A673 (cell line): ENCODE results near the gene PCYT1A. TPM values are rescaled to one million over a fixed set of nuclear protein-coding genes. Genes with fewer than 3 reads are reported as not detected.
"Not testable (repeated sequence)": the region's sequence is repeated elsewhere in the genome, so short reads cannot be mapped to it uniquely, and the experiment has no call there.

Experiments
- BruUV-seq: library from RNA; stranded (reverse); fragments of 400-500 nt; replicated peaks from 2 replicates; lab custom pipeline; 2021; lab: Mats Ljungman, UMichigan
- CTCF ChIA-PET: fragments of 300-600 bp; sonication (Branson Sonifier 250); formaldehyde crosslinking; loops from one replicate; lab custom pipeline; 2022; ENCODE audit warnings: antibody characterized with exemption; lab: Charles Lee
- POLR2A ChIA-PET: fragments of 300-600 bp; sonication (Branson Sonifier 250); formaldehyde crosslinking; loops from one replicate; lab custom pipeline; 2022; ENCODE audit warnings: antibody characterized with exemption; ENCODE audit not compliant: low non-redundant PET; lab: Charles Lee
- DNase-seq: peaks from one replicate; pipeline ENCODE4 v3.0.0-alpha.2; 2015; ENCODE audit warnings: low spot score
- H3K27ac ChIP-seq: fragments of 200-600 bp; sonication (generic); 2 replicates; pipeline ENCODE4 v1.5.1; 2016; ENCODE audit warnings: mixed run types, low read depth, mild to moderate bottlenecking, mixed read lengths, antibody characterized with exemption, low read length; ENCODE audit not compliant: poor library complexity, severe bottlenecking
- H3K27me3 ChIP-seq: fragments of 200-600 bp; sonication (generic); replicated peaks from 2 replicates; pipeline ENCODE4 v1.6.1; 2017; ENCODE audit warnings: mixed run types, low read depth, mild to moderate bottlenecking, mixed read lengths, antibody characterized with exemption, low read length; ENCODE audit not compliant: insufficient read depth, poor library complexity
- H3K36me3 ChIP-seq: fragments of 200-600 bp; sonication (generic); 2 replicates; pipeline ENCODE4 v1.6.1; 2016; ENCODE audit warnings: mixed run types, mild to moderate bottlenecking, mixed read lengths, antibody characterized with exemption, low read length; ENCODE audit not compliant: insufficient read depth, poor library complexity, severe bottlenecking
- H3K4me1 ChIP-seq: fragments of 200-600 bp; sonication (generic); 2 replicates; pipeline ENCODE4 v1.6.1; 2017; ENCODE audit warnings: mixed run types, mild to moderate bottlenecking, mixed read lengths, antibody characterized with exemption, low read length; ENCODE audit not compliant: insufficient read depth, poor library complexity, severe bottlenecking
- H3K4me3 ChIP-seq: fragments of 200-600 bp; sonication (generic); 2 replicates; pipeline ENCODE4 v1.5.1; 2016; ENCODE audit warnings: low read depth, mixed run types, mild to moderate bottlenecking, mixed read lengths, low read length; ENCODE audit not compliant: poor library complexity, severe bottlenecking
- H3K9me3 ChIP-seq: fragments of 200-600 bp; sonication (generic); 2 replicates; pipeline ENCODE4 v1.6.1; 2016; ENCODE audit warnings: mixed run types, low read depth, mild to moderate bottlenecking, mixed read lengths, antibody characterized with exemption, low read length; ENCODE audit not compliant: poor library complexity, severe bottlenecking
- CTCF ChIP-seq: fragments of 300-800, 200-600 bp; sonication (generic); conservative IDR thresholded peaks from 2 replicates; pipeline ENCODE4 v1.5.1; 2017; ENCODE audit warnings: low read depth, mild to moderate bottlenecking, antibody characterized with exemption, low read length, moderate library complexity, mixed read lengths
- EZH2 ChIP-seq: fragments of 200-600 bp; sonication (generic); IDR thresholded peaks from 2 replicates; pipeline ENCODE4 v1.6.1; 2017; ENCODE audit warnings: borderline replicate concordance, low read depth, mild to moderate bottlenecking, mixed read lengths, antibody characterized with exemption, low read length; ENCODE audit not compliant: poor library complexity, severe bottlenecking
- intact Hi-C: fragments of 100-400 bp; cut with micrococcal nuclease; formaldehyde crosslinking; loops from one replicate; pipeline ENCODE4 v1.10.0; 2022; ENCODE audit not compliant: unreplicated experiment
- total RNA-seq: library from RNA; stranded (reverse); gene quantifications from 2 replicates; pipeline ENCODE4 v1.2.3, GENCODE V29; 2021

PCYT1A gene
- total RNA-seq, 1 experiment from 2014 or later, result 62.3 TPM

GRCh38 chr3:196320137-196320536 lies 32.6 kb upstream of the PCYT1A start:
- H3K27ac ChIP-seq, result no peak overlapping the region
- ChIA-PET CTCF (no interaction called here), POLR2A (no interaction called here)
- H3K36me3 ChIP-seq, result no peaks in the 10 kb centered on the region
- H3K4me1 ChIP-seq, result no peaks in the 10 kb centered on the region
- intact Hi-C loops, result no loop called here
- BruUV-seq, result no TSS peak
- TF ChIP-seq EZH2, result no peak
- no peak for TF ChIP-seq CTCF
- H3K9me3 ChIP-seq, result no peaks in the 10 kb centered on the region
- H3K27me3 ChIP-seq, result no peaks in the 10 kb centered on the region
- DNase-seq, result no peak
- no peak overlapping the region for H3K4me3 ChIP-seq

GRCh38 chr3:196317687-196318467 lies 30.4 kb upstream of the PCYT1A start, which contains the start of gene DYNLT2B:
Gene DYNLT2B, minus strand, starts transcription at chr3:196318240. Its CDS starts 88 bp downstream, at chr3:196318152.
- peak; percentile 94 for DNase-seq
- BruUV-seq, result no TSS peak
- no peaks in the 10 kb centered on the region for H3K4me1 ChIP-seq
- H3K27me3 ChIP-seq, result no peaks in the 10 kb centered on the region
- peak within 1 kb of the TSS; percentile 99 for H3K4me3 ChIP-seq
- no peaks in the 10 kb centered on the region for H3K9me3 ChIP-seq
- peak within 1 kb of the TSS; percentile 91 for H3K27ac ChIP-seq
- POLR2A ChIA-PET, result interaction anchor here (0.7 kb wide), 1 partner anchor 115 kb away, joined by 9 read pairs; no protein-coding TSS in a partner anchor
- intact Hi-C loops, result loop anchor here (5.0 kb wide), 1 partner anchor 114 kb away; the partner anchor contains the start of gene UBXN7
- CTCF ChIA-PET, result no interaction called here
- no peak for TF ChIP-seq EZH2
- no peak for TF ChIP-seq CTCF
- H3K36me3 ChIP-seq, result peaks cover 3% of the 10 kb centered on the region

- H3K4me1 ChIP-seq, H3K9me3 ChIP-seq, H3K36me3 ChIP-seq, BruUV-seq, H3K27me3 ChIP-seq: not testable (repeated sequence)
- peak overlapping the region; percentile 99 for H3K4me3 ChIP-seq
- ChIA-PET CTCF (interaction anchor here (0.6 kb wide), 1 partner anchor 63 kb away, joined by 3 read pairs; no protein-coding TSS in a partner anchor), POLR2A (interaction anchor here (0.7 kb wide), 1 partner anchor 116 kb away, joined by 9 read pairs; no protein-coding TSS in a partner anchor)
- intact Hi-C loops, result loop anchor here (5.0 kb wide), 1 partner anchor 115 kb away; the partner anchor contains the start of gene UBXN7
- DNase-seq, result peak; percentile 67
- peak overlapping the region; percentile 91 for H3K27ac ChIP-seq
These were observed 29.5 kb upstream of the PCYT1A start for GRCh38 chr3:196316799-196317686.
